K562 (cell line): ENCODE measurements around the gene MEF2B. TPM values are rescaled to one million over a fixed set of nuclear protein-coding genes. Genes with fewer than 3 reads are reported as not detected.
A peak's percentile ranks its signal among the peaks of the same experiment; 100 is the strongest.

ENCODE experiments used
- ARID1B ChIP-seq: fragments of 450-650 bp; IDR thresholded peaks from 2 replicates; pipeline ENCODE4 v1.6.1; 2016; ENCODE audit warnings: antibody characterized with exemption, mild to moderate bottlenecking, inconsistent platforms
- ARID2 ChIP-seq: fragments of 450-650 bp; IDR thresholded peaks from 2 replicates; pipeline ENCODE4 v1.6.1; 2017; ENCODE audit warnings: antibody characterized with exemption, mild to moderate bottlenecking
- CEBPB ChIP-seq: fragments of 450-650 bp; IDR thresholded peaks from 2 replicates; pipeline ENCODE4 v1.6.1; 2016; ENCODE audit warnings: missing genetic modification characterization, missing compliant biosample characterization
- JUND ChIP-seq, 2 experiments: IDR thresholded peaks; 2 replicates in 1 of 2; 3 replicates in 1 of 2; pipeline ENCODE4 v1.6.1; 2011; ENCODE audit warnings: borderline replicate concordance in 2 of 2, low read depth in 2 of 2, low read length in 2 of 2, improper control_type of control experiment in 1 of 2, missing biosample characterization in 1 of 2, missing genetic modification characterization in 1 of 2, missing genetic modification reagents in 1 of 2
- MCM7 ChIP-seq, 2 experiments: fragments of 450-650 bp; IDR thresholded peaks; 2 replicates each; pipeline ENCODE4 v1.6.1; 2016 to 2018
- MYC ChIP-seq, 2 experiments: fragments of 250-450 bp in 1 of 2; sonication (Bioruptor Pico) in 1 of 2; IDR thresholded peaks; 2 replicates each; pipeline versions ENCODE4 v1.5.1 to v1.6.1; 2012 to 2021; ENCODE audit warnings: low read depth in 2 of 2, borderline replicate concordance in 1 of 2, improper control_type of control experiment in 1 of 2, low read length in 1 of 2, mild to moderate bottlenecking in 1 of 2, moderate library complexity in 1 of 2
- RAD51 ChIP-seq: fragments of 450-650 bp; IDR thresholded peaks from 2 replicates; pipeline ENCODE4 v1.7.1; 2016; ENCODE audit warnings: low read depth, mild to moderate bottlenecking, borderline replicate concordance
- RBM15 ChIP-seq: fragments of 200-400 bp; formaldehyde crosslinking; IDR thresholded peaks from 2 replicates; pipeline ENCODE4 v1.6.1; 2018; ENCODE audit warnings: mild to moderate bottlenecking, low read length, moderate library complexity; ENCODE audit not compliant: insufficient read depth
- RBM17 ChIP-seq: fragments of 200-400 bp; formaldehyde crosslinking; IDR thresholded peaks from 2 replicates; pipeline ENCODE4 v1.6.1; 2017; ENCODE audit warnings: low read depth, mild to moderate bottlenecking, low read length, borderline replicate concordance
- RFX1 ChIP-seq: fragments of 450-650 bp; IDR thresholded peaks from 2 replicates; pipeline ENCODE4 v1.6.1; 2016; ENCODE audit warnings: mild to moderate bottlenecking, moderate library complexity
- RFX5 ChIP-seq: IDR thresholded peaks from 2 replicates; pipeline ENCODE4 v1.6.1; 2011; ENCODE audit warnings: low read depth, mild to moderate bottlenecking, improper control_type of control experiment, low read length
- SMARCE1 ChIP-seq: fragments of 450-650 bp; IDR thresholded peaks from 2 replicates; pipeline ENCODE4 v1.7.1; 2016; ENCODE audit warnings: mild to moderate bottlenecking
- ZNF384 ChIP-seq: IDR thresholded peaks from 2 replicates; pipeline ENCODE4 v1.6.1; 2012; ENCODE audit warnings: low read depth, low read length, improper control_type of control experiment
- ZNF707 ChIP-seq: fragments of 250-450 bp; sonication (Bioruptor Pico); conservative IDR thresholded peaks from 2 replicates; pipeline ENCODE4 v1.8.0; 2022; ENCODE audit warnings: inconsistent platforms, mild to moderate bottlenecking, moderate library complexity
- polyA plus RNA-seq, 8 experiments: library from polyadenylated mRNA; depleted of rRNA in 4 of 8; stranded (reverse) in 5 of 8; unstranded in 3 of 8; fragments of >200 nt; fragmentation: Nextera tagmentation in 2 of 8; fragmentation: Illumina TruSeq in 1 of 8; extraction: Ambion mirVana in 2 of 8; extraction: Trizol in 1 of 8; gene quantifications; 2 replicates each; pipeline versions ENCODE4 v1.2.1 to v1.2.3, GENCODE V29; 2011 to 2014; ENCODE audit warnings: inconsistent platforms in 1 of 8, missing spikeins in 1 of 8
- total RNA-seq, 7 experiments: library from RNA; depleted of rRNA in 6 of 7; stranded (reverse); fragments of >200 nt in 6 of 7; fragmentation: Illumina TruSeq in 2 of 7; extraction: Trizol in 2 of 7; gene quantifications; 2 replicates each; pipeline versions ENCODE4 v1.2.1 to v1.2.3, GENCODE V29; 2011 to 2021; ENCODE audit warnings: low replicate concordance in 1 of 7
- TF ChIP-seq, protein P1 (sequence below): fragments of 150-350 bp; conservative IDR thresholded peaks from 2 replicates; pipeline ENCODE4 v1.6.1; 2014; ENCODE audit warnings: low read length
- TF ChIP-seq, protein P2 (sequence below): fragments of 450-650 bp; formaldehyde crosslinking; IDR thresholded peaks from 2 replicates; pipeline ENCODE4 v1.4.0; 2020; ENCODE audit warnings: mild to moderate bottlenecking, moderate library complexity
- TF ChIP-seq, protein P3 (sequence below), 3 experiments: IDR thresholded peaks in 2 of 3; conservative IDR thresholded peaks in 1 of 3; 2 replicates each; pipeline ENCODE4 v1.5.1; 2011 to 2012; ENCODE audit warnings: low read length in 3 of 3, mild to moderate bottlenecking in 3 of 3, control low read depth in 2 of 3, improper control_type of control experiment in 1 of 3, inconsistent platforms in 1 of 3, low read depth in 1 of 3, mixed read lengths in 1 of 3, moderate library complexity in 1 of 3; ENCODE audit not compliant: insufficient read depth in 2 of 3
- TF ChIP-seq, protein P4 (sequence below): fragments of 450-650 bp; IDR thresholded peaks from one replicate; pipeline ENCODE4 v1.6.1; 2018; ENCODE audit warnings: mild to moderate bottlenecking, moderate library complexity; ENCODE audit not compliant: partially characterized antibody

The MEF2B gene
- total and polyA plus RNA-seq, 9 of the 15 experiments (the other 6 are each of a cell fraction or from before 2014, with no cell fraction given): 0.14 to 1.9 (median 0.71) TPM; not detected in 3

DNA sequence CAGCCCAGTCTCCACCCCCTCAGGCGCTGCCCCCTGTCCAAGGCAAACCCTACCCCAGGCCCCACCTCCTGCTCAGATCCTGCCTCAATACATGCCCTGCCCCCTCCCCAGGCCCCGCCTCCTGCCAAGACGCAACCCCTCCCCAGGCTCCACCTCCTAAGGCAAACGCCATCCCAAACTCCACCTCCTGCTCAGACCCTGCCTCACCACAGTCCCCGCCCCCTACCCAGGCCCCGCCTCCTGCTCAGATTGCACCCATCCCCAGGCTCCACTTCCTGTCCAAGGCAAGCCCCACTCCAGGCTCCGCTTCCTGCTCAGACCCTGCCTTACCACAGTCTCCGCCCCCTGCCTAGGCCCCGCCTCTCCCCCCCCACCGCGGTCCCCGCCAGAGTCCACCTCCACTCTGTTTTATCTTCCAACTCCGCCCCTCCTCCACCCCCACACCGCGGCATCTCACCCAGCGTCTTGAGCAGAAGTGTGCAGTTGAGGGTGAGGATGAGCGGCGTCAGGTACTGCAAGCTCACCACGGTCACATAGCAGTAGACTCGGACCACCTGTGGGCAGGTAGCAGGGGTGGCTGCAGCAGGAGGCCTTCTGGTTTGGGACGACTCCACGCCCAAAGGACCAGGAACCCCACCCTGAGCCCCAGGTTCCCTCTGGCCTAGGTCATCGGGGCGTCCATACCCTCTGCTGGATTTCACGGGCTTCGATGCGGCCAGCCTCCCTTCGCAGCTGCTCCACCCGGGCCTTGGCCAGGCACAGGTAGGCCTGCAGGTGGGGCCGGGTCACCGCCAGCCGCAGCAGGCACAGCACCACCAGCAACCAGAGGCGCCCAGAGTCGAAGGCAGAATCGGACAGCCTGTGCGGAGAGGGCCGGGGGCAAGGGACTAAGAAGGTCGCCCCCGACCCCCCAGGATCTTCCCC lies 49.5 kb downstream of the MEF2B start (continued):
- TF ChIP-seq, protein P1, sequence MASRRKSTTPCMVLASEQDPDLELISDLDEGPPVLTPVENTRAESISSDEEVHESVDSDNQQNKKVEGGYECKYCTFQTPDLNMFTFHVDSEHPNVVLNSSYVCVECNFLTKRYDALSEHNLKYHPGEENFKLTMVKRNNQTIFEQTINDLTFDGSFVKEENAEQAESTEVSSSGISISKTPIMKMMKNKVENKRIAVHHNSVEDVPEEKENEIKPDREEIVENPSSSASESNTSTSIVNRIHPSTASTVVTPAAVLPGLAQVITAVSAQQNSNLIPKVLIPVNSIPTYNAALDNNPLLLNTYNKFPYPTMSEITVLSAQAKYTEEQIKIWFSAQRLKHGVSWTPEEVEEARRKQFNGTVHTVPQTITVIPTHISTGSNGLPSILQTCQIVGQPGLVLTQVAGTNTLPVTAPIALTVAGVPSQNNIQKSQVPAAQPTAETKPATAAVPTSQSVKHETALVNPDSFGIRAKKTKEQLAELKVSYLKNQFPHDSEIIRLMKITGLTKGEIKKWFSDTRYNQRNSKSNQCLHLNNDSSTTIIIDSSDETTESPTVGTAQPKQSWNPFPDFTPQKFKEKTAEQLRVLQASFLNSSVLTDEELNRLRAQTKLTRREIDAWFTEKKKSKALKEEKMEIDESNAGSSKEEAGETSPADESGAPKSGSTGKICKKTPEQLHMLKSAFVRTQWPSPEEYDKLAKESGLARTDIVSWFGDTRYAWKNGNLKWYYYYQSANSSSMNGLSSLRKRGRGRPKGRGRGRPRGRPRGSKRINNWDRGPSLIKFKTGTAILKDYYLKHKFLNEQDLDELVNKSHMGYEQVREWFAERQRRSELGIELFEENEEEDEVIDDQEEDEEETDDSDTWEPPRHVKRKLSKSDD: no peak
- TF ChIP-seq CEBPB (tag) (no peak), ARID2 (no peak), ZNF707 (CRISPR knock-in tag) (no peak), ARID1B (0 out of 2 replicates have a peak, but pooled peaks have one; percentile 32), RFX1 (no peak), ZNF384 (no peak), SMARCE1 (no peak), RBM17 (no peak), JUND (IDR thresholded peaks at IDR 0.05; ENCODE audit: borderline replicate concordance, low read depth, low read length) (no peak; the same call in 1 of the 2 replicates), JUND (tag; IDR thresholded peaks at IDR 0.05; ENCODE audit: borderline replicate concordance, low read depth, low read length) (no peak; the same call in 2 of the 3 replicates), MYC (IDR thresholded peaks at IDR 0.05; ENCODE audit: low read depth, low read length) (peak; percentile 41; the same call in 1 of the 2 replicates), MYC (CRISPR knock-in tag; IDR thresholded peaks at IDR 0.05; ENCODE audit: borderline replicate concordance, low read depth) (no peak), RAD51 (no peak), MCM7 (IDR thresholded peaks at IDR 0.05) (no peak), RFX5 (no peak), RBM15 (no peak)
- TF ChIP-seq, protein P2, sequence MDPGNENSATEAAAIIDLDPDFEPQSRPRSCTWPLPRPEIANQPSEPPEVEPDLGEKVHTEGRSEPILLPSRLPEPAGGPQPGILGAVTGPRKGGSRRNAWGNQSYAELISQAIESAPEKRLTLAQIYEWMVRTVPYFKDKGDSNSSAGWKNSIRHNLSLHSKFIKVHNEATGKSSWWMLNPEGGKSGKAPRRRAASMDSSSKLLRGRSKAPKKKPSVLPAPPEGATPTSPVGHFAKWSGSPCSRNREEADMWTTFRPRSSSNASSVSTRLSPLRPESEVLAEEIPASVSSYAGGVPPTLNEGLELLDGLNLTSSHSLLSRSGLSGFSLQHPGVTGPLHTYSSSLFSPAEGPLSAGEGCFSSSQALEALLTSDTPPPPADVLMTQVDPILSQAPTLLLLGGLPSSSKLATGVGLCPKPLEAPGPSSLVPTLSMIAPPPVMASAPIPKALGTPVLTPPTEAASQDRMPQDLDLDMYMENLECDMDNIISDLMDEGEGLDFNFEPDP (CRISPR knock-in tag): no peak
- TF ChIP-seq, protein P3, sequence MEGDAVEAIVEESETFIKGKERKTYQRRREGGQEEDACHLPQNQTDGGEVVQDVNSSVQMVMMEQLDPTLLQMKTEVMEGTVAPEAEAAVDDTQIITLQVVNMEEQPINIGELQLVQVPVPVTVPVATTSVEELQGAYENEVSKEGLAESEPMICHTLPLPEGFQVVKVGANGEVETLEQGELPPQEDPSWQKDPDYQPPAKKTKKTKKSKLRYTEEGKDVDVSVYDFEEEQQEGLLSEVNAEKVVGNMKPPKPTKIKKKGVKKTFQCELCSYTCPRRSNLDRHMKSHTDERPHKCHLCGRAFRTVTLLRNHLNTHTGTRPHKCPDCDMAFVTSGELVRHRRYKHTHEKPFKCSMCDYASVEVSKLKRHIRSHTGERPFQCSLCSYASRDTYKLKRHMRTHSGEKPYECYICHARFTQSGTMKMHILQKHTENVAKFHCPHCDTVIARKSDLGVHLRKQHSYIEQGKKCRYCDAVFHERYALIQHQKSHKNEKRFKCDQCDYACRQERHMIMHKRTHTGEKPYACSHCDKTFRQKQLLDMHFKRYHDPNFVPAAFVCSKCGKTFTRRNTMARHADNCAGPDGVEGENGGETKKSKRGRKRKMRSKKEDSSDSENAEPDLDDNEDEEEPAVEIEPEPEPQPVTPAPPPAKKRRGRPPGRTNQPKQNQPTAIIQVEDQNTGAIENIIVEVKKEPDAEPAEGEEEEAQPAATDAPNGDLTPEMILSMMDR (IDR thresholded peaks at IDR 0.05 in 2 of 3, conservative IDR thresholded peaks at IDR 0.05 in 1 of 3; ENCODE audit: insufficient read depth in 2 of 3, low read depth in 1 of 3, low read length in 3 of 3): no peak
- TF ChIP-seq, protein P4, sequence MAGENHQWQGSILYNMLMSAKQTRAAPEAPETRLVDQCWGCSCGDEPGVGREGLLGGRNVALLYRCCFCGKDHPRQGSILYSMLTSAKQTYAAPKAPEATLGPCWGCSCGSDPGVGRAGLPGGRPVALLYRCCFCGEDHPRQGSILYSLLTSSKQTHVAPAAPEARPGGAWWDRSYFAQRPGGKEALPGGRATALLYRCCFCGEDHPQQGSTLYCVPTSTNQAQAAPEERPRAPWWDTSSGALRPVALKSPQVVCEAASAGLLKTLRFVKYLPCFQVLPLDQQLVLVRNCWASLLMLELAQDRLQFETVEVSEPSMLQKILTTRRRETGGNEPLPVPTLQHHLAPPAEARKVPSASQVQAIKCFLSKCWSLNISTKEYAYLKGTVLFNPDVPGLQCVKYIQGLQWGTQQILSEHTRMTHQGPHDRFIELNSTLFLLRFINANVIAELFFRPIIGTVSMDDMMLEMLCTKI: no peak
